PC-3 (cell line): ENCODE measurements around the gene APCDD1. TPM values are rescaled to one million over a fixed set of nuclear protein-coding genes. Genes with fewer than 3 reads are reported as not detected.

Source experiments
- ATAC-seq: fragments of 200-7000 bp; cut with Tn5 transposase; 2 replicates; pipeline ENCODE4 v1.9.1; 2020; ENCODE audit warnings: mild to moderate bottlenecking, moderate library complexity
- BruUV-seq: library from RNA; stranded (reverse); fragments of 400-500 nt; replicated peaks from 2 replicates; lab custom pipeline; 2021; lab: Mats Ljungman, UMichigan
- CTCF ChIA-PET: fragments of 300-600 bp; sonication (Branson Sonifier 250); formaldehyde crosslinking; loops from one replicate; lab custom pipeline; 2022; ENCODE audit warnings: antibody characterized with exemption; lab: Charles Lee
- POLR2A ChIA-PET: fragments of 300-600 bp; sonication (Branson Sonifier 250); formaldehyde crosslinking; loops from one replicate; lab custom pipeline; 2022; ENCODE audit warnings: antibody characterized with exemption; ENCODE audit not compliant: unreplicated experiment; lab: Charles Lee
- DNase-seq: peaks from one replicate; pipeline ENCODE4 v3.0.0-alpha.2; 2015
- H2AFZ ChIP-seq: fragments of 300-600 bp; sonication (generic); 2 replicates; pipeline ENCODE4 v1.6.0; 2016; ENCODE audit warnings: antibody characterized with exemption, low read length
- H3F3A ChIP-seq: fragments of 300-600 bp; sonication (generic); one replicate; pipeline ENCODE4 v1.6.0; 2017; ENCODE audit warnings: antibody characterized with exemption, low read length, control low read depth, mild to moderate bottlenecking; ENCODE audit not compliant: unreplicated experiment
- H3K27ac ChIP-seq: fragments of 300-600 bp; sonication (generic); 2 replicates; pipeline ENCODE4 v1.5.1; 2016; ENCODE audit warnings: mild to moderate bottlenecking, low read length
- H3K27me3 ChIP-seq: fragments of 300-600 bp; sonication (generic); 2 replicates; pipeline ENCODE4 v1.6.1; 2016; ENCODE audit warnings: low read length, mixed read lengths
- H3K36me3 ChIP-seq: fragments of 300-600 bp; sonication (generic); 2 replicates; pipeline ENCODE4 v1.6.1; 2016; ENCODE audit warnings: low read depth, mixed run types, low read length, mixed read lengths
- H3K4me1 ChIP-seq: fragments of 300-600 bp; sonication (generic); 2 replicates; pipeline ENCODE4 v1.5.1; 2016; ENCODE audit warnings: low read length; ENCODE audit not compliant: insufficient read depth
- H3K4me2 ChIP-seq: fragments of 300-600 bp; sonication (generic); 2 replicates; pipeline ENCODE4 v1.6.0; 2016; ENCODE audit warnings: low read length
- H3K4me3 ChIP-seq: fragments of 300-600 bp; sonication (generic); 2 replicates; pipeline ENCODE4 v1.5.1; 2016; ENCODE audit warnings: mild to moderate bottlenecking, low read length, mixed read lengths
- H3K79me2 ChIP-seq: fragments of 300-600 bp; sonication (generic); 2 replicates; pipeline ENCODE4 v1.6.1; 2017; ENCODE audit warnings: low read length, mixed read lengths
- H3K9ac ChIP-seq: fragments of 300-600 bp; sonication (generic); 2 replicates; pipeline ENCODE4 v1.6.0; 2016; ENCODE audit warnings: mild to moderate bottlenecking, low read length
- H3K9me2 ChIP-seq: fragments of 300-600 bp; sonication (generic); replicated peaks from 2 replicates; pipeline ENCODE4 v1.6.1; 2016; ENCODE audit warnings: mixed run types, low read length, mixed read lengths
- H3K9me3 ChIP-seq: fragments of 300-600 bp; sonication (generic); 2 replicates; pipeline ENCODE4 v1.6.1; 2016; ENCODE audit warnings: low read length, mixed read lengths
- H4K20me1 ChIP-seq: fragments of 300-600 bp; sonication (generic); 2 replicates; pipeline ENCODE4 v1.6.1; 2016; ENCODE audit warnings: low read length, mixed read lengths
- EZH2 ChIP-seq: fragments of 300-600 bp; sonication (generic); IDR thresholded peaks from one replicate; pipeline ENCODE4 v1.6.1; 2017; ENCODE audit warnings: antibody characterized with exemption, mild to moderate bottlenecking, low read length; ENCODE audit not compliant: unreplicated experiment
- EZH2phosphoT487 ChIP-seq: fragments of 300-600 bp; sonication (generic); IDR thresholded peaks from 2 replicates; pipeline ENCODE4 v1.6.1; 2018; ENCODE audit warnings: mild to moderate bottlenecking, antibody characterized with exemption, low read length, borderline replicate concordance
- intact Hi-C: fragments of 100-400 bp; cut with micrococcal nuclease; formaldehyde crosslinking; loops from 2 replicates; pipeline ENCODE4 v1.9.0; 2023
- total RNA-seq: library from RNA; depleted of rRNA; stranded (reverse); fragments of >200 nt; gene quantifications from 2 replicates; pipeline ENCODE4 v1.2.3, GENCODE V29; 2014
- TF ChIP-seq, protein P1 (sequence below): fragments of 300-600 bp; sonication (generic); conservative IDR thresholded peaks from 2 replicates; pipeline ENCODE4 v1.5.1; 2017; ENCODE audit warnings: antibody characterized with exemption, low read depth, mild to moderate bottlenecking, low read length

Gene APCDD1
- total RNA-seq, 1 experiment from 2014 or later: not detected

DNA sequence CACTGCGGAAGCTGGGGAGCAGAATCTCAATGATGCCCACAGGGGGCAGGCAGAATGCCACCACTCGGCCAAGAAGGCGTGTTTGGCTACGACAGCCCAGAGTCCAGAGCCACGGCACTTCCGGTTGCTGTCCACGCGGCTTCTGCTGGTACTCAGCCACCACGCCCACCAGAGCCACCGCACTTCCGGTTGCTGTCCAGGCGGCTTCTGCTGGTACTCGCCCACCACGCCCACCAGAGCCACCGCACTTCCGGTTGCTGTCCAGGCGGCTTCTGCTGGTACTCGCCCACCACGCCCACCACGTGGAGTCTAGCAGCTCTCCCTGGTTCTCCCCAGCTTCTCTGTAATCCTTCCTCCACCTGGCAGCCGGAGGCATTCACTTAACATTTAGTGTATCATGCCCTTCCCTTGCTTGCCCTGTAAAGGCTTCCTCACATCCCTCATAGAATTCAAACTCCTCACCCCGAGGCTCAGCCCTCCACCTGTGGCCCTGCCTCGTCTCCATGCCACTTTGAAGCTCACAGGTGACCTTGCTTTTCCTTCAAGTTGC, 40.1 kb upstream of the APCDD1 start:
- Histone ChIP-seq H4K20me1 (no peaks in the 10 kb centered on the region), H3K4me1 (no peaks in the 10 kb centered on the region), H3K9me3 (no peaks in the 10 kb centered on the region), H3K79me2 (no peaks in the 10 kb centered on the region), H3F3A (no peaks in the 10 kb centered on the region), H2AFZ (no peak overlapping the region), H3K4me2 (no peak overlapping the region), H3K4me3 (no peak overlapping the region), H3K9me2 (no peaks in the 10 kb centered on the region), H3K27me3 (peaks cover 37% of the 10 kb centered on the region), H3K27ac (no peak overlapping the region), H3K36me3 (no peaks in the 10 kb centered on the region), H3K9ac (no peak overlapping the region)
- CTCF ChIA-PET: no interaction called here
- intact Hi-C loops: no loop called here
- DNase-seq: no peak
- BruUV-seq: no TSS peak
- POLR2A ChIA-PET: no interaction called here
- no peak for ATAC-seq
- no peak for TF ChIP-seq EZH2
- TF ChIP-seq EZH2phosphoT487: no peak
- TF ChIP-seq, protein P1, sequence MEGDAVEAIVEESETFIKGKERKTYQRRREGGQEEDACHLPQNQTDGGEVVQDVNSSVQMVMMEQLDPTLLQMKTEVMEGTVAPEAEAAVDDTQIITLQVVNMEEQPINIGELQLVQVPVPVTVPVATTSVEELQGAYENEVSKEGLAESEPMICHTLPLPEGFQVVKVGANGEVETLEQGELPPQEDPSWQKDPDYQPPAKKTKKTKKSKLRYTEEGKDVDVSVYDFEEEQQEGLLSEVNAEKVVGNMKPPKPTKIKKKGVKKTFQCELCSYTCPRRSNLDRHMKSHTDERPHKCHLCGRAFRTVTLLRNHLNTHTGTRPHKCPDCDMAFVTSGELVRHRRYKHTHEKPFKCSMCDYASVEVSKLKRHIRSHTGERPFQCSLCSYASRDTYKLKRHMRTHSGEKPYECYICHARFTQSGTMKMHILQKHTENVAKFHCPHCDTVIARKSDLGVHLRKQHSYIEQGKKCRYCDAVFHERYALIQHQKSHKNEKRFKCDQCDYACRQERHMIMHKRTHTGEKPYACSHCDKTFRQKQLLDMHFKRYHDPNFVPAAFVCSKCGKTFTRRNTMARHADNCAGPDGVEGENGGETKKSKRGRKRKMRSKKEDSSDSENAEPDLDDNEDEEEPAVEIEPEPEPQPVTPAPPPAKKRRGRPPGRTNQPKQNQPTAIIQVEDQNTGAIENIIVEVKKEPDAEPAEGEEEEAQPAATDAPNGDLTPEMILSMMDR: no peak

DNA sequence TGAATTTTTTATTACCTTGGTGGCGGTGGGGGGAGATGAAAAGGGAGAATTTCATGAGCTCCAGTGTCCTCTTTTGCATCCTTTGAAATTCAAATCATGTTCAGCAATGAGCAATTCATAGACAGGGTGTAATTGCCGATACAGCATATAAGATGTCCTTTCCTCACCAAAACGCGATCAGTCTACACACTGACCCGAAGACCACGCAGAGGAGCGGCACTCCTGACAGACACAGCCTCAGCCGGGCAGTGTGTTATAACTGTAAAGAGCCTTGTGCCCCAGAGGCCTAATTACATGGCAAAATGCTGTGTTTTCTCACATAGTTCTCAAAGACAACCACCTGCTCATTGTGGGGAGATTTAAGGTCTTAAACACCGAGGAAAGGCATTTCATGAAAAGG, 38.4 kb upstream of the APCDD1 start:
- H3F3A ChIP-seq: no peaks in the 10 kb centered on the region
- H3K4me1 ChIP-seq: no peaks in the 10 kb centered on the region
- no peaks in the 10 kb centered on the region for H3K36me3 ChIP-seq
- no peak overlapping the region for H2AFZ ChIP-seq
- ChIA-PET POLR2A (no interaction called here), CTCF (no interaction called here)
- peaks cover 37% of the 10 kb centered on the region for H3K27me3 ChIP-seq
- H3K9ac ChIP-seq: no peak overlapping the region
- H4K20me1 ChIP-seq: no peaks in the 10 kb centered on the region
- no peak overlapping the region for H3K27ac ChIP-seq
- DNase-seq: no peak
- H3K4me2 ChIP-seq: no peak overlapping the region
- TF ChIP-seq EZH2 (no peak), EZH2phosphoT487 (no peak)
- TF ChIP-seq, protein P1: no peak
- intact Hi-C loops: no loop called here
- H3K9me3 ChIP-seq: no peaks in the 10 kb centered on the region
- no TSS peak for BruUV-seq
- no peaks in the 10 kb centered on the region for H3K9me2 ChIP-seq
- H3K4me3 ChIP-seq: no peak overlapping the region
- H3K79me2 ChIP-seq: no peaks in the 10 kb centered on the region
- ATAC-seq: no peak

DNA sequence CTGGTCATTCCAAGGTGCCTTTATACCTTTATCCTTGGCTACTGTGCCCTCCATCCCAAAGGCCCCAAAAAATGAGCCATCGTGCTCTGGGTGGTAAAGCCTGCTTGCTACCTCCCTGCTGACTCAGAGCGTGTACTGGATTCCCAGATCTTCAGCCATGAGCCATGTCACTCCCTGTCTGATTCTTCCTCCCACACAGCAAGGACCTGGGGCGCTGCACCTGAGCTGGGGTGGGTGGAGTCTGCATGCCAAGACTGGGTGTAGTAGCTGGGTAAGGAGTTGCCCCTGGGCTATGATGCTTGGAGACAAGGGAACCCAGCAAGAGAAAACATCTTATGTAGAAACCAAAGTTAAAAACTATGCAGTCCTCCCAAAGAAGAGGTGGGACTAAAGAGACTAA, 37.2 kb upstream of the APCDD1 start:
- Histone ChIP-seq H3K27ac (no peak overlapping the region), H3K4me2 (no peak overlapping the region), H2AFZ (no peak overlapping the region), H3K4me1 (no peaks in the 10 kb centered on the region), H3K79me2 (no peaks in the 10 kb centered on the region), H3K9me2 (no peaks in the 10 kb centered on the region), H3K36me3 (no peaks in the 10 kb centered on the region), H3F3A (no peaks in the 10 kb centered on the region), H3K9ac (no peak overlapping the region), H3K4me3 (no peak overlapping the region), H3K9me3 (no peaks in the 10 kb centered on the region), H3K27me3 (peaks cover 37% of the 10 kb centered on the region), H4K20me1 (no peaks in the 10 kb centered on the region)
- intact Hi-C loops: no loop called here
- DNase-seq (peak; percentile 44), ATAC-seq (no peak)
- CTCF ChIA-PET: no interaction called here
- TF ChIP-seq EZH2 (no peak), EZH2phosphoT487 (no peak)
- TF ChIP-seq, protein P1: no peak
- POLR2A ChIA-PET: no interaction called here
- no TSS peak for BruUV-seq
